Endothelial cell of umbilical vein (primary cell): ENCODE results near the gene CARD11. TPM values are rescaled to one million over a fixed set of nuclear protein-coding genes. Genes with fewer than 3 reads are reported as not detected.

Source experiments
- BruUV-seq: library from RNA; stranded (reverse); fragments of 400-500 nt; replicated peaks from 2 replicates; lab custom pipeline; 2021; lab: Mats Ljungman, UMichigan
- CTCF ChIA-PET: fragments of 300-600, 350-600 bp; sonication (Branson Sonifier 250); formaldehyde crosslinking; loops from one replicate; lab custom pipeline; 2021; ENCODE audit warnings: antibody characterized with exemption, inconsistent platforms; lab: Charles Lee
- POLR2A ChIA-PET: fragments of 300-600, 350-600 bp; sonication (Branson Sonifier 250); formaldehyde crosslinking; loops from one replicate; lab custom pipeline; 2021; ENCODE audit warnings: antibody characterized with exemption, inconsistent platforms; lab: Charles Lee
- DNase-seq: peaks from one replicate; pipeline ENCODE4 v3.0.0-alpha.2; 2011; ENCODE audit warnings: low read depth, low spot score
- FAIRE-seq: peaks from 2 replicates; lab custom pipeline; 2011; peaks lifted over from hg19 to GRCh38; lab: Jason Lieb, UNC
- H2AFZ ChIP-seq: 2 replicates; pipeline ENCODE4 v1.6.0; 2012; ENCODE audit warnings: low read depth, low read length, control low read depth, inconsistent platforms
- H3K27ac ChIP-seq: 2 replicates; pipeline ENCODE4 v1.5.1; 2011; ENCODE audit warnings: low read depth, mild to moderate bottlenecking, control low read depth, low read length, moderate library complexity; ENCODE audit not compliant: insufficient read depth
- H3K27me3 ChIP-seq, 2 experiments: 2 replicates each; pipeline versions ENCODE4 v1.6.0 to v1.6.1; 2011; ENCODE audit warnings: low read length in 2 of 2, mixed read lengths in 1 of 2; ENCODE audit not compliant: control insufficient read depth in 2 of 2, insufficient read depth in 2 of 2
- H3K36me3 ChIP-seq, 2 experiments: 2 replicates in 1 of 2; 3 replicates in 1 of 2; pipeline ENCODE4 v1.5.1; 2011; ENCODE audit warnings: low read length in 2 of 2, mild to moderate bottlenecking in 1 of 2, moderate library complexity in 1 of 2; ENCODE audit not compliant: control insufficient read depth in 2 of 2, insufficient read depth in 2 of 2; ENCODE audit errors: extremely low read depth in 1 of 2
- H3K4me1 ChIP-seq: 3 replicates; pipeline ENCODE4 v1.5.1; 2011; ENCODE audit warnings: mild to moderate bottlenecking, low read length; ENCODE audit not compliant: control insufficient read depth, insufficient read depth; ENCODE audit errors: extremely low read depth
- H3K4me2 ChIP-seq: 2 replicates; pipeline ENCODE4 v1.6.1; 2011; ENCODE audit warnings: low read length, control low read depth, mixed read lengths; ENCODE audit not compliant: insufficient read depth
- H3K4me3 ChIP-seq, 3 experiments: fragments of 200-600 bp in 1 of 3; sonication (generic), shearing (Covaris generic) in 1 of 3; replicated peaks in 1 of 3; 2 replicates each; pipeline ENCODE4 v1.5.1; 2011 to 2016; ENCODE audit warnings: control low read depth in 3 of 3, low read length in 3 of 3, mild to moderate bottlenecking in 2 of 3, inconsistent platforms in 1 of 3, low read depth in 1 of 3, moderate library complexity in 1 of 3; ENCODE audit not compliant: insufficient read depth in 1 of 3
- H3K79me2 ChIP-seq: 2 replicates; pipeline ENCODE4 v1.6.0; 2012; ENCODE audit warnings: low read length, inconsistent platforms; ENCODE audit not compliant: control insufficient read depth, insufficient read depth
- H3K9ac ChIP-seq: replicated peaks from 2 replicates; pipeline ENCODE3; 2011; ENCODE audit warnings: low read length, control low read depth; ENCODE audit not compliant: insufficient read depth; ENCODE audit errors: extremely low read depth
- H3K9me1 ChIP-seq: replicated peaks from 3 replicates; pipeline ENCODE4 v1.6.0; 2011; ENCODE audit warnings: mild to moderate bottlenecking, low read length; ENCODE audit not compliant: control insufficient read depth, insufficient read depth; ENCODE audit errors: extremely low read depth
- H3K9me3 ChIP-seq: replicated peaks from 2 replicates; pipeline ENCODE4 v1.5.1; 2012; ENCODE audit warnings: low read length, inconsistent platforms; ENCODE audit not compliant: control insufficient read depth, insufficient read depth
- H4K20me1 ChIP-seq: replicated peaks from 2 replicates; pipeline ENCODE3; 2011; ENCODE audit warnings: mild to moderate bottlenecking, low read length; ENCODE audit not compliant: control insufficient read depth, insufficient read depth; ENCODE audit errors: extremely low read depth
- CTCF ChIP-seq, 2 donors: IDR thresholded peaks; 1 replicate in 1 of 2; 2 replicates in 1 of 2; pipeline ENCODE4 v1.5.1; 2011; ENCODE audit warnings: low read length in 2 of 2, mild to moderate bottlenecking in 2 of 2, moderate library complexity in 2 of 2, control low read depth in 1 of 2, inconsistent platforms in 1 of 2, low read depth in 1 of 2; ENCODE audit not compliant: insufficient read depth in 1 of 2; ENCODE audit errors: extremely low read depth in 1 of 2
- FOS ChIP-seq: IDR thresholded peaks from 2 replicates; pipeline ENCODE4 v1.6.1; 2011; ENCODE audit warnings: mild to moderate bottlenecking, low read length, moderate library complexity, borderline replicate concordance; ENCODE audit not compliant: insufficient read depth
- GATA2 ChIP-seq: IDR thresholded peaks from 2 replicates; pipeline ENCODE4 v1.7.0; 2011; ENCODE audit warnings: low read depth, mild to moderate bottlenecking, moderate library complexity, mixed read lengths, low read length; ENCODE audit not compliant: insufficient read length, insufficient read depth
- JUN ChIP-seq: IDR thresholded peaks from 2 replicates; pipeline ENCODE4 v1.6.1; 2011; ENCODE audit warnings: borderline replicate concordance, low read depth; ENCODE audit not compliant: insufficient read length, insufficient read depth
- dilution Hi-C: fragments of 300-500 bp; cut with MboI; formaldehyde crosslinking; loops from one replicate; pipeline ENCODE4 v1.15.0; 2019; ENCODE audit warnings: low sequenced_read_pairs; ENCODE audit not compliant: extremely low pct_ligation_motif_present
- intact Hi-C: fragments of 100-400 bp; cut with micrococcal nuclease; formaldehyde crosslinking; loops from one replicate; pipeline ENCODE4 v1.10.0; 2022
- polyA plus RNA-seq, 4 experiments: library from polyadenylated mRNA; depleted of rRNA in 3 of 4; stranded (reverse) in 3 of 4; unstranded in 1 of 4; fragments of >200 nt; gene quantifications; 2 replicates each; pipeline versions ENCODE4 v1.2.1 to v1.2.3, GENCODE V29; 2011 to 2012; ENCODE audit warnings: missing spikeins in 1 of 4
- total RNA-seq: library from RNA; stranded (reverse); gene quantifications from 2 replicates; pipeline ENCODE4 v1.2.3, GENCODE V29; 2021
- TF ChIP-seq, protein P1 (sequence below): IDR thresholded peaks from 2 replicates; pipeline ENCODE4 v1.6.1; 2011; ENCODE audit not compliant: insufficient read depth, insufficient read length

The CARD11 gene
- total and polyA plus RNA-seq, 2 donors (not counting 3 experiments of a cell fraction or from before 2014, with no cell fraction given), result 20.4 to 41.8 TPM

DNA sequence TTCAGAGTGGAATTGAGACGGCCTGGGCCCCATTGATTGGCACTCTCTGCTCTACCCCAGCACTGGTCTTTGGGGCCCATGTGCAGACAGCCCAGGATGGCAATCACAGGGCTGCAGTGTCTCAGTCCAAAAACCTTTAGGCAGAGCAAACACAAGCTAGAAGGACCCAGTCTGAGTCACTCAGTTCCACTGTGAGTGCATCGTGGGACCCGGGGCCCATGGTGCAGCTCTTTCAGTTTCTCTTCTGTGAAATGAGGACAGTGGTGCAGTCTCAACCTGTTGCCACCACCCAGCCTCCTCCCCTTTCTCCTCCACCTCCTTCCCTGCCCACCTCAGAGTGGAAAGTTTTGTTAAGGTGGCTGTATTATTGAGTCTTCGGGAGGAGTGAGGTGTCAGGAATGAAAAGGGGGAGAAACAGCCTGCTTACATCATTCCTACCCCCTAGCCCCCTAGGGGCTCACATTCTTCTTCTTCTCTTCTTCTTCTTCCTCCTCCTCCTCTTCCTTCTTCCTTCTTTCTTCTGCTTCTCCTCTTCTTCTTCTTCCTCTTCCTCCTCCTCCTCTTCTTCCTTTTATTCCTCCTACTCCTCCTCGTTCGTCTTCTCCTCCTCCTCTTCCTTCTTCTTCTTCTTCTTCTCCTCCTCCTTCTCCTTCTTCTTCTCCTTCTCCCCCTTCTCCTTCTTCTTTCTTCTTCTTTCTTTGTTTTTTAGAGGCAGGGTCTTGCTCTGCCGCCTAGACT, 19.5 kb upstream of the CARD11 start:
- no peak overlapping the region for H3K4me2 ChIP-seq
- H3K9me3 ChIP-seq, result no peaks in the 10 kb centered on the region
- H4K20me1 ChIP-seq, result no peaks in the 10 kb centered on the region
- H3K36me3 ChIP-seq, result no peaks in the 10 kb centered on the region
- no peak overlapping the region for H3K4me3 ChIP-seq
- no peaks in the 10 kb centered on the region for H3K4me1 ChIP-seq
- H3K9me1 ChIP-seq, result no peaks in the 10 kb centered on the region
- no peak for FAIRE-seq
- ChIA-PET CTCF (no interaction called here), POLR2A (interaction anchor here (0.5 kb wide), 1 partner anchor 149 kb away, joined by 3 read pairs; no protein-coding TSS in a partner anchor)
- no peak for TF ChIP-seq CTCF (IDR thresholded peaks at IDR 0.05; ENCODE audit: extremely low read depth in 1 of 2, insufficient read depth in 1 of 2, low read depth in 1 of 2, low read length in 2 of 2)
- no peak for TF ChIP-seq GATA2
- TF ChIP-seq, protein P1, sequence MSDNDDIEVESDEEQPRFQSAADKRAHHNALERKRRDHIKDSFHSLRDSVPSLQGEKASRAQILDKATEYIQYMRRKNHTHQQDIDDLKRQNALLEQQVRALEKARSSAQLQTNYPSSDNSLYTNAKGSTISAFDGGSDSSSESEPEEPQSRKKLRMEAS, result no peak
- TF ChIP-seq FOS, result no peak
- TF ChIP-seq JUN, result no peak
- intact Hi-C loops, result no loop called here
- peaks cover 4 to 11% of the 10 kb centered on the region in 2 experiments for H3K27me3 ChIP-seq
- BruUV-seq, result no TSS peak
- no peak overlapping the region for H3K27ac ChIP-seq
- dilution Hi-C loops, result no loop called here
- DNase-seq, result no peak
- H3K9ac ChIP-seq, result no peak overlapping the region
- no peaks in the 10 kb centered on the region for H3K79me2 ChIP-seq
- H2AFZ ChIP-seq, result no peak overlapping the region
